ENCODE data around the gene CCDC134.

The CCDC134 gene

GRCh38 chr22:41828516-41828915, 28.0 kb downstream of the CCDC134 start:
- 0 out of 2 replicates have a peak, but pooled peaks have one; percentile 27 for TF ChIP-seq ZIC2 (tag by site-specific recombination; IDR thresholded peaks at IDR 0.05)
- TF ChIP-seq INSM2 (tag by site-specific recombination; IDR thresholded peaks at IDR 0.05): no peak
- ChIA-PET POLR2A (no interaction called here), CTCF (interaction anchor here (0.6 to 2.7 kb wide), 5 partner anchors 29 to 243 kb away, joined by 3 to 11 read pairs (median 4); no protein-coding TSS in a partner anchor)
- Histone ChIP-seq H3K4me1 (ENCODE audit: control insufficient read depth, insufficient read depth, low read length) (no peaks in the 10 kb centered on the region), H3K36me3 (ENCODE audit: control insufficient read depth in 2 of 2, insufficient read depth in 1 of 2, low read length in 2 of 2) (peaks cover 0 to 29% of the 10 kb centered on the region in 2 experiments; a peak in 1 of 3 replicates), H3K4me3 (ENCODE audit: low read depth, low read length) (no peak overlapping the region), H3K27ac (ENCODE audit: extremely low read depth, low read depth, low read length) (no peak overlapping the region), H3K9me3 (ENCODE audit: control insufficient read depth, insufficient read depth, low read depth, low read length) (no peaks in the 10 kb centered on the region)

- H3K4me3 ChIP-seq (ENCODE audit: low read depth, low read length): no peak overlapping the region
- CTCF ChIA-PET: interaction anchor here (0.6 to 2.7 kb wide), 6 partner anchors 9 to 133 kb away, joined by 3 to 11 read pairs (median 3); no protein-coding TSS in a partner anchor
- no peak overlapping the region for H3K27ac ChIP-seq (ENCODE audit: extremely low read depth, low read depth, low read length)
- no peaks in the 10 kb centered on the region for H3K9me3 ChIP-seq (ENCODE audit: control insufficient read depth, insufficient read depth, low read depth, low read length)
- TF ChIP-seq ZNF398 (tag by site-specific recombination; IDR thresholded peaks at IDR 0.05): peak; percentile 39; the same call in 1 of the 2 replicates
- no peak for TF ChIP-seq TRIM28 (IDR thresholded peaks at IDR 0.05; ENCODE audit: borderline replicate concordance, low read length)
- 0 out of 2 replicates have a peak, but pooled peaks have one; percentile 10 for TF ChIP-seq ZNF76 (tag by site-specific recombination; IDR thresholded peaks at IDR 0.05; ENCODE audit: borderline replicate concordance, low read depth)
- H3K4me1 ChIP-seq (ENCODE audit: control insufficient read depth, insufficient read depth, low read length): peaks cover 3% of the 10 kb centered on the region; the same call in 1 of the 2 replicates
- H3K36me3 ChIP-seq (ENCODE audit: control insufficient read depth in 2 of 2, insufficient read depth in 1 of 2, low read length in 2 of 2): peaks cover 0 to 17% of the 10 kb centered on the region in 2 experiments; a peak in 2 of 3 replicates
- POLR2A ChIA-PET: interaction anchor here (0.6 to 1.4 kb wide), 3 partner anchors 29 to 237 kb away, joined by 4 to 6 read pairs (median 5); partner anchors contain the start of gene CCDC134
Measured at GRCh38 chr22:41830174-41830573, 29.7 kb downstream of the CCDC134 start.

GRCh38 chr22:41831383-41831782, 30.9 kb downstream of the CCDC134 start:
- no peak overlapping the region for H3K4me3 ChIP-seq (ENCODE audit: low read depth, low read length)
- H3K9me3 ChIP-seq (ENCODE audit: control insufficient read depth, insufficient read depth, low read depth, low read length): no peaks in the 10 kb centered on the region
- POLR2A ChIA-PET: interaction anchor here (1.3 kb wide), 1 partner anchor 31 kb away, joined by 6 read pairs; the partner anchor contains the start of gene CCDC134
- H3K4me1 ChIP-seq (ENCODE audit: control insufficient read depth, insufficient read depth, low read length): peaks cover 3% of the 10 kb centered on the region; the same call in 1 of the 2 replicates
- H3K36me3 ChIP-seq (ENCODE audit: control insufficient read depth in 2 of 2, insufficient read depth in 1 of 2, low read length in 2 of 2): peaks cover 4 to 12% of the 10 kb centered on the region in 2 experiments
- H3K27ac ChIP-seq (ENCODE audit: extremely low read depth, low read depth, low read length): no peak overlapping the region; the same call in 1 of the 2 replicates
- CTCF ChIA-PET: interaction anchor here (1.5 to 4.0 kb wide), 4 partner anchors 14 to 134 kb away, joined by 4 to 19 read pairs (median 8); no protein-coding TSS in a partner anchor
- TF ChIP-seq BCL6B (tag by site-specific recombination; IDR thresholded peaks at IDR 0.05): no peak
- TF ChIP-seq SETDB1 (IDR thresholded peaks at IDR 0.05; ENCODE audit: insufficient read length, low read length): no peak
- TF ChIP-seq ZNF792 (tag by site-specific recombination; IDR thresholded peaks at IDR 0.05): no peak
- TF ChIP-seq ZNF560 (tag by site-specific recombination; IDR thresholded peaks at IDR 0.05; ENCODE audit: borderline replicate concordance): no peak
- no peak for TF ChIP-seq ZNF362 (tag by site-specific recombination; IDR thresholded peaks at IDR 0.05)
- no peak for TF ChIP-seq ZBTB49 (tag by site-specific recombination; IDR thresholded peaks at IDR 0.05; ENCODE audit: low read depth)
- TF ChIP-seq ZNF501 (tag by site-specific recombination; IDR thresholded peaks at IDR 0.05): no peak
- no peak for TF ChIP-seq ZNF416 (tag by site-specific recombination; IDR thresholded peaks at IDR 0.05)
- no peak for TF ChIP-seq REST (tag by site-specific recombination; IDR thresholded peaks at IDR 0.05)
- no peak for TF ChIP-seq ZNF221 (tag by site-specific recombination; IDR thresholded peaks at IDR 0.05; ENCODE audit: borderline replicate concordance)
- no peak for TF ChIP-seq ZNF629 (tag by site-specific recombination; IDR thresholded peaks at IDR 0.05)
- no peak for TF ChIP-seq ZNF777 (tag by site-specific recombination; IDR thresholded peaks at IDR 0.05; ENCODE audit: borderline replicate concordance)

Data from HEK293 (cell line).